ENCODE data around the gene TMEM244.

GRCh38 chr6:129865013-129865412 is 3.9 kb upstream of the TMEM244 start:
- TF ChIP-seq, protein P1, sequence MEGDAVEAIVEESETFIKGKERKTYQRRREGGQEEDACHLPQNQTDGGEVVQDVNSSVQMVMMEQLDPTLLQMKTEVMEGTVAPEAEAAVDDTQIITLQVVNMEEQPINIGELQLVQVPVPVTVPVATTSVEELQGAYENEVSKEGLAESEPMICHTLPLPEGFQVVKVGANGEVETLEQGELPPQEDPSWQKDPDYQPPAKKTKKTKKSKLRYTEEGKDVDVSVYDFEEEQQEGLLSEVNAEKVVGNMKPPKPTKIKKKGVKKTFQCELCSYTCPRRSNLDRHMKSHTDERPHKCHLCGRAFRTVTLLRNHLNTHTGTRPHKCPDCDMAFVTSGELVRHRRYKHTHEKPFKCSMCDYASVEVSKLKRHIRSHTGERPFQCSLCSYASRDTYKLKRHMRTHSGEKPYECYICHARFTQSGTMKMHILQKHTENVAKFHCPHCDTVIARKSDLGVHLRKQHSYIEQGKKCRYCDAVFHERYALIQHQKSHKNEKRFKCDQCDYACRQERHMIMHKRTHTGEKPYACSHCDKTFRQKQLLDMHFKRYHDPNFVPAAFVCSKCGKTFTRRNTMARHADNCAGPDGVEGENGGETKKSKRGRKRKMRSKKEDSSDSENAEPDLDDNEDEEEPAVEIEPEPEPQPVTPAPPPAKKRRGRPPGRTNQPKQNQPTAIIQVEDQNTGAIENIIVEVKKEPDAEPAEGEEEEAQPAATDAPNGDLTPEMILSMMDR (IDR thresholded peaks at IDR 0.05) = no peak
- no peak for TF ChIP-seq POLR2A (IDR thresholded peaks at IDR 0.05)

Measured in Peyer's patch (tissue), 4 donors.